GM19351 (cell line): ENCODE measurements around the gene PLS3.
"Not testable (repeated sequence)": the region's sequence is repeated elsewhere in the genome, so short reads cannot be mapped to it uniquely, and the experiment has no call there.

Experiments used
- ATAC-seq: cut with Tn5 transposase; IDR thresholded peaks from one replicate; pipeline ENCODE4 v1.9.1; 2021; ENCODE audit warnings: mild to moderate bottlenecking, moderate library complexity; ENCODE audit not compliant: unreplicated experiment

The PLS3 gene, protein sequence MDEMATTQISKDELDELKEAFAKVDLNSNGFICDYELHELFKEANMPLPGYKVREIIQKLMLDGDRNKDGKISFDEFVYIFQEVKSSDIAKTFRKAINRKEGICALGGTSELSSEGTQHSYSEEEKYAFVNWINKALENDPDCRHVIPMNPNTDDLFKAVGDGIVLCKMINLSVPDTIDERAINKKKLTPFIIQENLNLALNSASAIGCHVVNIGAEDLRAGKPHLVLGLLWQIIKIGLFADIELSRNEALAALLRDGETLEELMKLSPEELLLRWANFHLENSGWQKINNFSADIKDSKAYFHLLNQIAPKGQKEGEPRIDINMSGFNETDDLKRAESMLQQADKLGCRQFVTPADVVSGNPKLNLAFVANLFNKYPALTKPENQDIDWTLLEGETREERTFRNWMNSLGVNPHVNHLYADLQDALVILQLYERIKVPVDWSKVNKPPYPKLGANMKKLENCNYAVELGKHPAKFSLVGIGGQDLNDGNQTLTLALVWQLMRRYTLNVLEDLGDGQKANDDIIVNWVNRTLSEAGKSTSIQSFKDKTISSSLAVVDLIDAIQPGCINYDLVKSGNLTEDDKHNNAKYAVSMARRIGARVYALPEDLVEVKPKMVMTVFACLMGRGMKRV

DNA sequence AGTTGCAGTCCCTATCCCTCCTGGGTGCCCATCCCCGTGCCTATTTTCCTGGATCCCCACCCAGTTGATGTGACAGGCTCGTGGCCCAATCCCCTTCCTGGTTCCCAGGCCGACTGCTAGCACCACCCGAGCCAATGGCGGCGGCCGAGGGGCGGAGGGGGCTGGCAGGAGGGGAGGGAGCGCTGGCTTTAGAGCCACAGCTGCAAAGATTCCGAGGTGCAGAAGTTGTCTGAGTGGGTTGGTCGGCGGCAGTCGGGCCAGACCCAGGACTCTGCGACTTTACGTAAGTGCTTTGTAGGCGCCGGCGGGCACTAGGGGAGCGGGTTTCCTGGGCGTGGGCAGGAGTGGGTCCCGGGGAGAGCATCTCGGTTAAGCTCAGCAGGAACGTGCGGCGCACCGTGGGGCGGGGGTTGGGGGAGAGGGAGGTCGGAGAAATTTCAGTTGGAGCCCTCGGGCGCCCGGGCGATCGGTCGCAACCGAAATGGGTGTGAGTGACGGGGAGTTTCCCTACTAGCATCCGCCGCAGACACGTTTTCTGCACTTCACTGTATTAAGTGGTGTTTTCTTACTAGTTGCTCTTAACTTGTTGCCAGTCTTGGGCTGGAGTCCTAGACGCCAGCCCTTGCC is at the start of gene PLS3:
PLS3 (plus strand) TSS at position 197 of the 627 bp plus-strand sequence. CDS start 49,077 bp downstream, outside the sequence.
- peak; percentile 69 for ATAC-seq

DNA sequence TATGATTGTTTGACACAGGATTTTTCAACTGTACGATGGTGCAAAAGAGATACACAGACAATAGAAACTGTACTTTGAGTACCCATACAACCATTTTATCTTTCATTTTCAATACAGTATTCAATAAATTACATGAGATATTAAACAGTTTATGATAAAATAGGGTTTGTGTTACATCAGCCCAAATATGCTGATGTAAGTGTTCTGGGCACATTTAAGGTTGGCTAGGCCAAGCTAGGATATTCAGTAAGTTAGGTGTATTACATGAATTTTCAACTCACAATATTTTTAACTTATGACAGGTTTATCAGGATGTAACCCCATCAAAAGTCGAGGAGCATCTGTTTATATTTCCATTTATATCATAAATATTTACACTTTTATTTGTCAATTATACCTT is 42.9 kb upstream of the PLS3 start:
- ATAC-seq, result no peak

DNA sequence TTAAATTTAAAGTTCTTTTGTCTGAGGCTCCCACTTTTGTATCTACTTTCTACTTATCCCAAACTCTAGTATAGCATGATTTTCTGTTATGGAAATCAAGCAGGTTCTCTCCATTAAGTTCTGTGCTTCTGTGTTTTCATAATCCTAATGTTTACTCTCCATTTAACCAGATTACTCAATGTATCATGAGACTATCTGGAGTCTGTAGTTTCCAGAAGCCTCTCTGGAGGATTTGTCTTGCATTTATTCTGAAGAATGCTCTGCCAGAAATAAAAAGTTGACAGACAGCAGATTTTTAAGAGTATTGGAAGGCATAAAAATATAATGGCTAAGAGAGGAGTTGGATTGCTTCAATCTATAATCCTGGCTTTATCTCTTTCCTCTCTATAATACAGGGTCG is 39.2 kb upstream of the PLS3 start:
- ATAC-seq, result no peak

DNA sequence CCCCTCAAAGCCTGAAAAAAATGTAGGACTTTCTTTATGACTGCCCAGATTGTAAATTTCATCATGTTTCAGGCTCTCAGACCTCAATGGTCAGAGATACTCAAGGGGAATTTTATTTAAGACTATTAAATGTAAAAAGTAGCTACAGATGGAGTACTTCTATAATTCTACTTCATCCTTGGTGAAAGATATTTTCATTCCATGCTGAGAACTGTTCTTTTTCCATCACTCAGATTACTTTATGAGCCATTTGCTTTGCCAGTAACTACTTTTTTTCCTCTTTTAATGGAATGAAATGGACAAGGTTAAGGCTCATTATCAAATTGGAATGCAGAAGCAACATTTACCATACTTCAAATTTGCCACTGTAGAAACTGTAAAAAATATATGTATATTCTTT is 38.0 kb upstream of the PLS3 start:
- no peak for ATAC-seq

DNA sequence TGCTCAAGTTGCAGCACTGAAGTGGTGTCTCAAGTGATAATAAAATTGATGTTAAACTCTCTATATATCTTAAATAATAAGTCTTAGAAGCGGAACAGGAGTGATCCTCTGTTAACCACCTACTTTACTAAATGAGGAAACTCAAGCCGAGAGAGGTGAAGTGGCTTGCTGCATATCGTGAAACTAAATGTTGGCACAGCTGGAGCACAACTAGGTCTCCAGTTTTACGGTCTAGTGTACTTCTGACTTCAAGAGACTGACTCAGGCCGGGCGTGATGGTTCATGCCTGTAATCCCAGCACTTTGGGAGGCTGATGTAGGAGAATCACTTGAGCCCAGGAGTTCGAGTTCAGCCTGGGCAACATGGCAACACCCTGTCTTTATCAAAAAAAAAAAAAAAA is 35.5 kb upstream of the PLS3 start:
- no peak for ATAC-seq

DNA sequence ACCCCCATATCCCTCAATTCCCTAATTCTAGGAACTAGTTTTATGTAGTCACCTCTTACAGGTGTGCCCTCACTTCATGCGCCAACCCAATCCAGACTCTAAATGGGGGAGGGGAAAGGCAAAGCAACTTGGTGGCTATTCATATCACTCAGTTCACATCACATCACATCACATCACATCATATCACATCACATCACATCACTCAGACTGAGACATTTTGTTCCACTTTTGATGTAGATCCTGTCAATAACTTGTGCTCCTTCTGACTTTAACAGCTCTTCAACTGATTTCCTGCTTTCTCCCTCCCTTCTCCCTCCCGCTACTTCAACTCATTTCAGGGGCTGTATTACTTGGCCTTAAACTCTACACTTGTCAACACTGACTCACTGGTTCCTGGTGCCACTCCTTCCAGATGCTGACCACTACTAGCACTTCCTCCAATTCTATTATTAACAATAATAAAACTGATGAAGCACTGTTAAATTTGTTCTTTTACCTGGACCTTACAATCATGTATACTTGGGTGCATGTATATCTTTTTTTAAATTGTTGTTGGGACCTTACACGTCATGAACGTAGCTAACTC is 29.1 kb upstream of the PLS3 start:
- ATAC-seq, result no peak

DNA sequence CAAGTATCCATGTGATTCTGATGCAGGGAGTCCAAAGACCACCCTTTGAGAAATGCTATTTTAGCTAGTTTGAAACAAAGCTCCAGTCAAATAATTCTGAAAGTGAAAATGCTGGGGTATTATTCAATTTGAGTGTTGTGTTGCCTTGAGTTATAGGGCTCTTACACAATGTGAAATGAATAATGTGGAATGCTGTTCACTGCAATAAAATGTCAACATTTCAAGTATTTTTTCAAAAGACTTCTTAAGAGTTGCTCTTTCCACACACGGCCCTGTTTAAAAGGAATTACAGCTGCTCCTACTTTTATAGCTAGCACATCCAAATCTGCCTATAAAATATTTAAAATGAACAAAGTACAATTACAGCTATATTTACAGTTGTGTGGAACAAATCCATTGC is 27.5 kb upstream of the PLS3 start:
- no peak for ATAC-seq

DNA sequence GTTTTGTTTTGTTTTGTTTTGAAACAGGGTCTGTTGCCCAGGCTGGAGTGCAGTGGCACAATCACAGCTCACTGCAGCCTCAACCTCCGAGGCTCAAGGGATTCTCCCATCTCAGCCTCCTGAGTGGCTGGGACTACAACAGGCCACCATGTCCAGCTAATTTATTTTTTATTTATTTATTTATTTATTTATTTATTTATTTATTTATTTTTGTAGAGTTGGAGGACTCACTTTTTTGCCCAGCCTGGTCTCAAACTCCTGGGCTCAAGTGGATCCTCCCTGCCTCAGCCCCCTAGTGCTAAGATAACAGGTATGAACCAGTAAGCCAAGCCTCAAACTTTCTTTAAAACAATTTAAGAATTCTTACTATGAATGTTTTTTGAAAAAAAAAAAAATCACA is 26.6 kb upstream of the PLS3 start:
- ATAC-seq, result no peak

DNA sequence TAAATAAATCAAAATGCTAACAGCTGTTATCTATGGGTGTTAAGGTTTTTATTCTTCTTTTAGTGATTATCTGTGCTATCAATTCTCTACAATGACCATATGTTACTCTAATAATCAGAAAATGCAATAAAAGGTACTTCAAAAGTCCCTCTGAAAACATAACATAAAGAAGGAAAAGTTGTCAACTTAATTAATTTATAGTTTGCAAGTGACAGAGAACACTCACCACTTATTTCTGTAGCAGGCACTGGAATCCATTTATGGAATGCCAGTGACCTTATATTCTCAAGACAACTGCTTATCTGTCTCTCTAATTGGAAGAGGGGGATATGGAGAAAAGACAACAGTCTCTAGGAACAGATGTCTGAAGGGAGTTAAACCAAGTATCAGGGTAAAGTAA is 25.6 kb upstream of the PLS3 start:
- ATAC-seq, result no peak

DNA sequence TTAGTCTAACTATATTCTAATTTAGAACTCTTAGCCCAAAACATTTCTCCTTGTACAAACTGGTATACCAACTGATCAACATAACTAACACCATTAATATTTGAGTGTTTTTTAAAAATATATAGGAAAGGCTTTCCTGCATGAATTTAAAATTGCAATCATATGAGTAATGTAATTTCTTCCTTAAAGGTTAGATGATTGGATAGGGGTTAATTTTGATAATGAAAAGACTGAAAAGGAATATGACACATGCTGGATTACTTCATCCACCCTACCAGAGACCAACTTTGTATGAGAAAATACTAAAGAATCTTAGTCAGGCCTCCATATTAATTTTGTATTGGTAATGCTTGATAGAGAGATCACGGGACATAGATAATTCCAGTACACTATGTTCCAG is 25.1 kb upstream of the PLS3 start:
- no peak for ATAC-seq

DNA sequence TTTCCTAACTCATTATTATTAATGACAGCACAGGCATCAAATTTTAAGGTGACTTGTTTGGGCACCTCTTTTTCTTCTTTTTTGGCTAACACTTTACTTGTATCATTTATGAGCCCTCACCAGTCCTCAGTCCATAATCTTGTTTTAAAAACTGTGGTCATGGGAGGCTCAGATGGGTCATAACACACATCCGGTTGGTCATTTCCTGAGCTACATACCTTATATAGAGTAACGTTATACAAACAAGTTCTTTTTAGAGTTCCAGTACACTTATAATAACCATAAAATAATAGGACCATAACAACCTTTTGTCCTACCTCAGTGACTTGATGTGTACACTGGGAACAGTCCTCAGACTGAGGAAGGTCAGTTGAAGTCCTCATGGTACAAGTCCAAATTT is 21.1 kb upstream of the PLS3 start:
- no peak for ATAC-seq

DNA sequence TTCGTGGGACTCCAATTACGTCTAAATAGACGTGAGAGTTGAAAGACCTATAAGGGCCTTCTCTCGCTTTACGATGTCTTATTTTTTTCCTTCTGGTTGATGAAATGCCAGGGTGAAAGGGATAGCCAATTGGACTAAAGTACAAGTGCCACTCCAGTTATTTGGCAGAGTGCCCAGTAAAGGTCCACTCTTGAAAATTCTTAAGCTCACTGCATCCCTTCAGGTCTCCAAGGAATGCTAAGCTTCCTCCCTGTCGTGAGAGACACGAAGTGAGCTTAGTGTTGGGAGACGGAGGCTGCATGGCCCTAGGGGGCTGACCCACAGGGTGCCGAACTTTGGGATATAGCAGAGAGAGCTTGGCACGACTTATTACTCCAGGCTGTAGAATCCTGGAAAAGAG is 19.9 kb upstream of the PLS3 start:
- ATAC-seq, result not testable (repeated sequence)

DNA sequence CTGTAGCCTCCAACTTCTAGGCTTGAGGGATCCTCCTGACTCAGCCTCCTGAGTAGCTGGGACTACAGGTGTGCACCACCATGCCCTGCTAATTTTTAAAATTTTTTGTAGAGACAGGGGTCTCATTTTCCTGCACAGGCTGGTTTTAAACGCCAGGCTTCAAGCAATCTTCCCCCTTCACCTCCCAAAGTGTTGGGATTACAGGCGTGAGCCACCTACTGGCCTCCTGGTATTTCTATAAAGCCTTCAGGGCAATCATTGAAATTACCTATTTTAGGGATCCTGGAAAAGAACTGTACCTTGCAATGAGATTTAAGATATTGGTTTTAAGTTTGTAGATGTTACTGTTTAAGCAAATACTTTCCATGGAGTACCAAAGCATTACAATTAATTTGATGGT is 13.5 kb upstream of the PLS3 start:
- ATAC-seq, result no peak

DNA sequence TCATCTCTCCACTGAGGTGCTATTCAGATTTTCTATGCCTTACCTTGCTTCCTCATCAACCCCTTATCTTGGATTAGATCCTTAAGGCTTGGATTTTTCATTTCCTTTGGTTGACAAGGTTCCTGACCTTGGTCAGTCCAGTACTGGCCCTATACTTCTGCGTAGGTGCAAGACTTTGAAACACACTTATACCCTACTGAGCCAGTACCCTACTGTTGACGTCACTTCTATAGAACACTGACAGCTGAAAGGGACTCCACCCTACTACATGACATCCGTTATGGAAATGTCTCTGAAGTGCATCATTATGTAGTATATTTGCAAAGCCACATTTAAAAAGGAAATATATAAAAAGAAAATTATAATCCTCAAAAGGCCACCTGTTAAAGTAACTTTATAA is 12.0 kb upstream of the PLS3 start:
- ATAC-seq, result peak; percentile 88

DNA sequence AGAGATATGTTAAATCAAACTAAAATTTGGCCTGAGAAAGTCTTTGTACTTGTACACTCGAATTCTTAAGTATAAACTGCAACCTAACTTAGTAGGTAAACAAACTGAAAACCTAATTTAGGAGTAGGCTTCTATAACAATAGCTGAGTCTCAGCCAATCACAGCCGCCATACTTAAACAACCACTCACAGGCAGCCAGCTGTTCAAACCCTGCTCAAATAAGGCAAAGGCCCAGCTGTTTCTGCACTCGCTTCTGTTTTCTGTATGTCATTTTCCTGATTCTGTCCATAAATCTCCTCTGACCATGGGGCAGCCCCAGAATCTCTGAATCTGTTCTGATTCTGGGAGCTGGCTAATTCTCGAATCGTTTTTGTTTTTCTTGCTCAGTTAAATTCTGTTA is 7.8 kb upstream of the PLS3 start:
- ATAC-seq, result no peak

DNA sequence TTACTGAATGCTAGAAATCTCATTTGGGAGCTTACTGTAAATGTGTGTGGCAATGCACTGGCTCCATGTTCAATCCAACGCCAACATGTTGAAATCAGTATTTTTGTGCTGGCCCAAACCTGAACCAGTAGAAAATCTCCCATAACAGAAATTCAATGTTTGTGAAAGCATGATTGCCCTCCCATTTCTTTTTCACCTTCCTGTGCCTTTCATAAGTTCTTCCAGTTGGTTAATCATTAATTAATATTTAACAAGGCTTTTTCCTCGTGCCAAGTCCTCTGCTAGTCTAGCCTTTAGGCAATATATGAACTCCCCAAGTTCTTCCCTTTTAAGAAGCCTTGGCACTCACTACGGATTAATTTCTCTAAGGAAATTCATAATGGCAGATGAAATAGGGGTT is 1.3 kb upstream of the PLS3 start:
- no peak for ATAC-seq

DNA sequence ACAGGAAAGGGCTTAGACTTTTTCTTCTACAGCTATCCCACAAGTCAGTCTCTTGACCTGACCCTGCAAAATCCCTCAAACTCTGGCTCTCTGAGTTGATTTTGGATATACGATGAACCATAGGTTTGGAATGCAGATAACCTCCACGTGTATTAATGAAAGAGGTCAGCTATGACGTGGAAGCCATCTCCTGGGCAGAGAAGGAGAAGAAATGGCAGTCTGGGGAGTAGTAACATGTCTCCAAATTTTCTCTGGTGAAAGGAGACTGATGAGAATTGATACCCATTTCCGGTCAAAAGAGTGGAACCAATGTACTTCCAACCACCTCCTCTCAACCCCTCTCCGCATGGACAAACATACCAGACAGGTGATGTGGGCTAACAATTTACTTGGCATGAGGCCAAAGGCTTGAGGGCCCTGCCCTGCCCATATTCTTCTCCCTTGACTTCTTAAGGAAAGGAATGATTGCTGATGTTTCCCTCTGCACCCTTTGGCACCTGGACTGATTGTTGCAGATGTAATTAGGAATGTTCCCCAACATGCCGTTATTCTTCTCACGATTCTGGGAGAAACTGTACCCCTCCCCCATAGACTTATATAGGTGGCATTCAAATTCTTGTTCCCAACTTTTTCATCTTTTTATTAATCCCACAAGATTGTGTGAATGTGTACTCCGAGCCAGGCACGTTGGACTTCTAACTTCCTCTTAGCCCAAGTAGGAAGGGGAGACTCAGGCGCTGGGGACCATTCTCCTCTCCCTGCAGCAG is 580 bp upstream of the PLS3 start:
- no peak for ATAC-seq

DNA sequence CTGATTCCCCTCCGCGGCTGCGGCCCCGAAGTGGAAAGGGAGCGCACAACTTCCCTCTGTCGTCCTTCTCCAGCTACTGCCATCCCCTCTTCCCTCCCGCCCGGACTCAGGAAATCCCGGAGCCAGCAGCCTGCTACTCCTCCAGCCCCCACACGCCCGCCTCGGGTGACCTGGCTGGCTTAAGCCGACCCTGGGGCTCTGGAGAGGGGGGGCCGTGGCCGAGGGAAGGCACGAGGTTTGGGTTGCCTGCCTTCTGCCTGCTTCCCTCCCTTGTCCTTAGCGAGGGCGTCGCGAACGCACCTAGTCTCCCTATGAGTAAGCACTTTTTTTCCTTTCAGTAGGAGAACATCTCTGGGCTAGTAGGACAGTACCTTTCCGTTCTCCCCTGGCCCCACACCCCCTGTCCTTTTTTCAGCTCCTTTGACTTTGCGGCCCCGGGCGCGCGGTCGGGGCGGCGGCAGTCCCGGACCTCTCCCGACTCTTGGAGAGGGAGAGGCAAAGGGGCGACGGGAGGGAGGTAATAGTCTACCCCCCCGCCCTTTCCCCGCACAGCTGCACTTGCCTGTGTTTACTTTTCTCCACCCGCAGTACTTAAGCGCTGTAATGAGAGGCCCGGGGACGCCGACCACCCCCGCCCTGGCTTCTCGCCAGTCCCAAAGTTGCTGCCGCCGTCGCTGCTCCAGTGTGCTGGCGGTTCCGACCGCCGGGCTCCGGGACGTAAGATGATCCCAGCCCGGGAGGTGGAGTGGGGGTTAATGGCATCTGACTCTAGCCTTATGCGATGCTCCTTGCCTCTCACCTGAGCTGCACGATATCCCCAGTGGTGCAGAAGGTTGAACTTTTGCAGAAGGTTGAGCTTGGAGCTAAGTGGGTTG is 868 bp downstream of the PLS3 start:
- peak; percentile 30 for ATAC-seq

DNA sequence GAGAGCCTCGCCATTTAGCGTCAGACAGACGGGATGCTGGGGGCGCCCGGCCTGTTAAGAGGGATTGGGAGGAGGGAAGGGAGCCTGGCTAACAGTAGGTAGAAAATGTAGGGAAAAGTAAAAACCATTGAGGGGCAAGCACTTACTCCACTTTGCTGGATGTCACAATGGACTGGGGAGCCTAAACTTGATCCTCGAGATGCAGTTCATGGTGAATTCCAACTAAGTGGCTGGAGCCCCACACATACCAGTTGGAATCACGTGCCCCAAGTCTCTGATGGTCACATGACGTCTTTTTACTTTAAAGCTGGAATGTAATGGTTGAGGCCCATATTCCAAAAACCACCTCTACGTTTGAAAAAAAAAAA is 1.5 kb downstream of the PLS3 start:
- ATAC-seq, result no peak

DNA sequence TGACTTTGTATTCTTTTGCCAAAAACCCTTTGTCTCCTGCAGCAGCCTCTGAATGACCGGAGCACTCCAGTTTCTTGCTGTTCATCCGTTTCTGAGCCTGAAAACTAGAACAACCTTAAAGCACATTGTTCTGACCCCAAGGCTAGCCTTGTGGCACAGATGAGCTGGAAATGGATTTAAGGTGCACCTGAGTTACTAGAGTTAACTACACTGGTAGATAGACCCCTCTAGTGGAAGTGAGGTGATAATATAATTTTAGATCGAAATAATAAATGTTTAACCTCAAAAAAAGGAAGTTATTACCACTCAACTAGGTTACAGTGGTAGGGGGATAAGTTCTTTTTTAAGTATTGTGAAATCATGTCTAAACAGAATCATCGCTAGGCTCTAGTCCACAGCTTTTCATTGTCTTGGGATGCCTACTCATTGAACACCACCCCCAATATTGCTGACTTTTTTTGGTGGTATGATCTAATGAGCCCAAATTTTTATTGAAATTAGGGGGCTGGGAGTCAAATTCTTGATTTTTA is 2.7 kb downstream of the PLS3 start:
- no peak for ATAC-seq
